Measurements from ENCODE around the gene ATP5F1E.
"Not testable (repeated sequence)": the region's sequence is repeated elsewhere in the genome, so short reads cannot be mapped to it uniquely, and the experiment has no call there.

The ATP5F1E gene

DNA sequence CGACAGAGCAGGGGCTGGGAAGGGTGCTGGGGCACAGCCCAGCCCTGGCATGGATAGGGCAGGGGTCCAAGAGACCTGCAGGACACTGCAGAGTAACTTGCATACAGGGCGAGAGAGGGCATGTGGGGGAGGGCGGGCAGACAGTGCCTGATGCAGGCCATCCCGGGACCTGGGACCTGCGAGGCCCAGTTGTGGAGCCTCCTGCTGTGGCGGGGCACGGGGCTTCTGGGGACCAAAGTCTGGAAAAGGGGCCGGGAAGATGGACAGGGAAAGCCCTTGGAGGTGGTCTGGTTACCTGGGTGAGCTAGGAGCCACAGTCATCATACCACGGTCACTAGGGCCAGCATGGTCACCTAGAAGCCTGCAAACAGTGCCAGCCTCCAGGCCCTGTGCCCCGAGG, 13.3 kb downstream of the ATP5F1E start:
- no peak for DNase-seq

DNA sequence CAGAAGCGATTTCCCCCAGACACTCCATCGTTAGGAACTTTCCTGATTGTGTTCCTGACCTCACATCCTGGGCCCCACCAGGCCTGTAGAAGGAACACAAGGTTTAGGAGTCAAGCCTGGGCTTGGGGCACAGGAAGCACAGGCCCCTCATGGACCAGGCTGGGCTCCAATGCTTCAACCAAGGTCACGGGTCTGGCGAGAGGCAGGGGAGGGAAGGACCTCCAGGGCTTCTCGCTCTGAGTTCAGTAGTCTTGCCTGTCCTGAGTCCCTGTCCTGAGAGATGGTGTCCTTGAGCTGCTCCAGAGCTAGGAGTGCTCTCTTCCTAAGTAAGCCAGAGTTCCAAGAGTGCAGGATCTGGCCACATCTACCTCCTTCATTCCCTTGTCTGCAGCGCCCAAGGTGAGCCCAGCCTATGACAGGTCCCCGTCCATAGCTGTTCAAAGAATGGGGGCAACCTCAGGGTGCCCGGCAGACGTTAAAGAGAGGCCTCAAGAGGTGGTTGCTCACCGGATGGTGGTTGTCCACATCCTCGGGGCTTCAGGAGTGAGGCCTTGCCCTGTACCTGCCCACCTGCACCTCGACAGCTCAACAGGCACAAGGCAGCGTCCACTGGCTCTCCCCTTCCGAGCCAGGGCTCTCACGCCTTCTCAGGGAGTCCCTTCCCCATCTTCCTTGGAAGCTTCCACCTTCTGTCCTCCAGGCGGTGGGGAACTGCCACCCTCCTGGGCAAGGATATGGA, 14.5 kb downstream of the ATP5F1E start:
- DNase-seq = no peak

DNA sequence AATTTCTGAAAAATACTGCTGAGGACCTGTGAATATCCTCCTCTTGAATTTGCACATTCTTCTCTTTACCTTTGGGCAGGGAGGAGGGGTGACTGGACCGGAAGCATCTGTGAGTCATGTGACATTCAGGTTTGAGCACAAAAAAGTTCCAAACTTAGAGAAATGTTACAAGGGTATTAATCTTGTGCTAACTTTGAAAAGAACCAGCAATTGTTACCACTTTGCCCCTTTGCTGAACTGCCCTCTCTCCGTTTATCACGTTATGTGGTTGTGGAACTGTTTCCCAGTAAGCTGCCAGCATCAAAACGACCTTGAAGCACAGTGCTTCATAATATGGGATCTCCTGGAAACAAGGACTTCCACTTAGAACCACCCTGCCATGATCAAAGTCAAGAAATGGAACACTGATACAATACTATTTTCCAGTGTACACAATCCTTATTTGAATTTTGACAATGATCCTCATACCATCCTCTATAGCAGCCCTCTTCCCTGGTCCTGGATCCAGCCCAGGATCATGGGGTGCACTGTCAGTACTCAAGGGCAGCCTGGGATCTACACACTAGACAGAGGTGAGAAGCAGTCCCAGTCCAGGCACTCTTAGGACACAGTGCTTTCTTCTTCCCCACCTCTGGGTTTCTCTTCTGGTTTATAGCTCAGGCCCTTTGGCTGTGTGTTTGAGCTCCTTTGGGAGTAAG, 15.2 kb downstream of the ATP5F1E start:
- no peak for DNase-seq

DNA sequence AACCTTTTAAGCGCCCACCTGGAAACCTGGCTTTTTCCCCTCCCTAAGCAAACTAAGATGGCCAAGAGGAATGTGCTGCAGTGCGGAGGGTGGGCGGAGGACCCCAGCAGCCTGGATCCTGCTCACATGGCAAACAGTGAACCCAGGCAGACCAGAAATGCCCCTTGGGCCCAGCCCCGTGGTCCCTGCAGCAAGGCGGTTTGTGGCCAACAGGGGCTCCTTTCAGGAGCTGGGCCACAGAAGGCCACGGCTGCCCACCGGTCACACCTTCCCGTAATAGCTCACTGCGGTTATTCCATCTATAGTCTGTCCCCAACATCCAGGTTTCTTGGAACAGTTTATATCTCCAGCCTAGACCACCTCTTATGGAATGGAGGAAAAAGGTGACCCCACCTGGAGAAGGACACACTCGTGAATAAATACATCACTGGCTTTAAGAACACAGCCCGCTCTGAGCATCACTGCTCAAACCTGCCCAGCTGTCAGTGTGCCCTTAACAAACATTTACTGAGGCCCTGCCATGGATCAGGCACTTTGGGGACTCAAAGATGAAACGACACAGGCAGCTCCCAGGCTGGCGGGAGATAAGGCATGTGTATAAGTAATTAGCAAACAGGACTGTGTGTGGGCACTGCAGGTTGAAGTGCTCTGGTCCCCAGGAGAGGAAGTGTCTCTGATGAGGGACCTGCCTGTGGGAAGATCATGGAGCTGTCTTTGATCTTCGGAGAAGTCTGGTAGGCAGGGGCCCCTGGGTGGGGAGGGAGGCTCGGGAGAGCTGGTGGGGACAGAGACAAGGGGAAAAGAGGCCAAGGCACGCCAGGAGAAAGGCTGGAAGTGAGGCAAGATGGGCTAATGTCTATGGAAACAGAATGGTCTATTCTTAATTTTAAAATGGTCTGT, 16.1 kb downstream of the ATP5F1E start:
- DNase-seq = no peak

DNA sequence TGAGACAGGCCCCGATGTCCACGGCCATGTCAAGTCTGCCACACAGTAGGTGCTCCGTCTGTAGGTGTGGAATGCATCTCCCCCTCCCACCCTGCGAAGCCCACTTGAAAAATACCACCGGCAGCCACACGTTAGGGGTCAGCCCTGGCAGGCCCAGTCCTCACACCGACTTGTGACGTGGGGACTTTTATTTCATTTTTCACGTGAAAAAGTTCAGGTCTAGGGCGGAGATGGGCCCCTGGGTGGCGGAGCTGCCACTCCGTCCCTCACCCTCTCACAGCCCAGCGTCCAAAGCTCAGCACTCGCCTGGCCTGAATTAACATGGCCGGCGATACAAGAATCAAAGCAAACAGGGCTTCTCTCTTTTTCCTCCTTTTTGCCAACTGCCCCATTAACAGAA, 16.7 kb downstream of the ATP5F1E start:
- no peak for DNase-seq

DNA sequence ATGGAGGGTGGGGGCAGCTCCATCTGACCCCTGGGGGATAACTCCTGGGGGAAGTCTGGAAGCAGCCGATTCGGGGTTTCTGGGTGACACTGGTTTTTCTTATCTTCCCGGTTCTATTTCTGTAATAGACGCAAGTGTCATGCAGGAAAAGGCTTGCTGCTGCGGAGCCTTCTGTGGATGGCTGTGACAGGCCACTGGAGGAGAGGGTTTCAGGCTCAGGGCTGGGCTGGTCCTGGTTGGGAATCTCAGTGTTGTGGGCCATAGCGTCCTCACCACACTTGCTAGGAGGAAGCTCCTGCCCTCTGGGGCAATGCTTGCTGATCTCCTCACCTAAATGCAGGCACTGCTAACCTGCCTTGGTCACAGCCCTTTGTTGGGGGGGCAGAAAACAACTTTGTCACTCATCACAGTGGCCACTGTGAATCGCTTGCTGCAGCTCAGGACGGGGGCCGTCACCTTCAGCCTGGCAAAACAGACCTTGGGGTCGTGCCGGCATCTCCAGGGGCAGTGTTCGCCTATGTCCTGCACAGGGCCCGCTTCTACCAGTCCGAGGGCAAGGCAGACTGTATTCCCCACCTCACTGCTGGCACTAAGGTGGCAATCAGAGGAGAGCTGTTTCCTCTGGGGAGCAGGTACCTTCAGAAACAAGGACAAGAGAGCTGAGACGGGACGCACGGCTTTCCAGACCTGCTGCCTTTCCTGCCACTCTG, 17.3 kb downstream of the ATP5F1E start:
- DNase-seq = no peak

DNA sequence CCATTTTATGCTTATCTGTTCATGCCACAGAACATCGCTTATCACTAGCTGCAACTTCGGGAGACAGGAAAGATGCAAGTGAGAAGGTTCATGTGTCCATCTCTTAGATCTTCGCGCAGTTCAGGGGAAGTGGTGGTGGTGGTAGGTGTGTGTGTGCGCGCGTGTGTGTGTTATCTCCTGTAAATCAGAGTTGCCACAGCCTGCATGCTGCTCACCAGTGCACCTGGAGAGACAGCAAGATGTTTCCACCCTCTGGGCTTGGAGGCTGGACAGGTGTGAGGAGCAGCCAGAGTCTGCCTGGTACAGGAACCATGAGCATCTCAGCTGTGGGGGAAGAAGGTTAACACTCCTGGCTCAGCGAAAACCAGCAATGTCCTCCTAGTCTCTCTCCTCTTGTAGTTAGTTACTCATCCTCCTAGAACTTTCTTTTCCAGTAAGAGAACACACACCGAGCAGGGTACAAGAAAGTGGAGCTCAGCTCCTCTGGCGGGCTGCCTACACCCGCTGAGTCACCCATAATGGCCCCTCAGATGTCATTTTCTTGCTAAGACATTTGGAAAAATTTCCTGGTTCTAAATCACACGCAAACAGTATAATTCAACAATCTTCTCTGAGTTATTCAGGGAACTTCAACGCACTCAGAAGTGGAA, 18.1 kb downstream of the ATP5F1E start:
- no peak for DNase-seq

DNA sequence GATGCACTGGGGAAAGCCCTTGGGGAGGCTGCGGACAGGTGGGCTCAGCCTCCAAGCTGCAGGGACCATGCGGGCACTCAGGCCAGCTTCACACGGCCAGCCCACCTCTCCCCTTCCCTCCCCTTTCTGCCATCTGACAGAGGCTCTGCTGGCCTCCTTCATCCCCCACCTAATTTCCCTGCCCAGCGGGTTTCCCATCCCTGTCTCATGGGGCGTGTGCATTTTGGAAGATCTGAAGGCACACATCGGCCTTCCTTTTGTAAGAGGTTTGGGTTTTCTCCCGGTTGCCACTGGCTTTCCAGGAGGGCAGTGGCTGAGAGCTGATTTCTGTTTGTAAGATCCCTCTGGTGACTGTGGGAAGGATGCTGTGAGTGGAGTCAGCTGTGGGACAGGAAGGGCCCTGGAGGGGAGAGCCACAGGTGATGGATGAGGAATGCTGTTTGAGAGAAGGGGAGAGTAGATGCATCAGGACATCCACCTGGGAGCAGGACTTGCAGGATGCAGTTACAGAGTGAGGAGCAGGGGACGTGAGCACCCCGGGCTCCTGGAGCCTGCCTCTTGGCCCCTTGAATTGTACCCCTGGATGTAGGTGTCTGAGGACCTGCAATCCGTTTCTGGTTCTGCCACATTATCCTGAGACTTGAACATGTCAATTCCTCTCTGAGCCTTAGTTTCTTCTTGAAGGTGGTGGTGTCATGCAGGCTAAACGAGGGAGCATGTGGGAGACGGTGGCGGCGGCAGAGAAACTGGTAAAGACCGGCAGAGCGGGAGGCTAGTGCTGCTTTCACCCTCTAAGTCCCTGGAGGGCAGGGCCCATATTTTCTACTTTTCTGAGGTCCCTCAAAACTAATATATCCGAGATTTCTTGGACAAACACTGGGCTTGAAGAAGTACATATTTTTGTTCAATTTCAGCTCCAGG, 18.8 kb downstream of the ATP5F1E start:
- no peak for DNase-seq

DNA sequence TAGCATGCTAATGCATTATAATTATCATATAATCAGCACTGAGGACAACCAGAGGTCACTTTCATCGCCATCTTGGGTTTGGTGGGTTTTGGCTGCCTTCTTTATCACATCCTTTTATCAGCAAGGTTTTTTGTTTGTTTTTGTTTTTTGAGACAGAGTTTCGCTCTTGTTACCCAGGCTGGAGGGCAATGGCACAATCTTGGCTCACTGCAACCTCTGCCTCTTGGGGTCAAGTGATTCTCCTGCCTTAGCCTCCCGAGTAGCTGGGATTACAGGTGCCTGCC, 20.3 kb downstream of the ATP5F1E start:
- not testable (repeated sequence) for DNase-seq

DNA sequence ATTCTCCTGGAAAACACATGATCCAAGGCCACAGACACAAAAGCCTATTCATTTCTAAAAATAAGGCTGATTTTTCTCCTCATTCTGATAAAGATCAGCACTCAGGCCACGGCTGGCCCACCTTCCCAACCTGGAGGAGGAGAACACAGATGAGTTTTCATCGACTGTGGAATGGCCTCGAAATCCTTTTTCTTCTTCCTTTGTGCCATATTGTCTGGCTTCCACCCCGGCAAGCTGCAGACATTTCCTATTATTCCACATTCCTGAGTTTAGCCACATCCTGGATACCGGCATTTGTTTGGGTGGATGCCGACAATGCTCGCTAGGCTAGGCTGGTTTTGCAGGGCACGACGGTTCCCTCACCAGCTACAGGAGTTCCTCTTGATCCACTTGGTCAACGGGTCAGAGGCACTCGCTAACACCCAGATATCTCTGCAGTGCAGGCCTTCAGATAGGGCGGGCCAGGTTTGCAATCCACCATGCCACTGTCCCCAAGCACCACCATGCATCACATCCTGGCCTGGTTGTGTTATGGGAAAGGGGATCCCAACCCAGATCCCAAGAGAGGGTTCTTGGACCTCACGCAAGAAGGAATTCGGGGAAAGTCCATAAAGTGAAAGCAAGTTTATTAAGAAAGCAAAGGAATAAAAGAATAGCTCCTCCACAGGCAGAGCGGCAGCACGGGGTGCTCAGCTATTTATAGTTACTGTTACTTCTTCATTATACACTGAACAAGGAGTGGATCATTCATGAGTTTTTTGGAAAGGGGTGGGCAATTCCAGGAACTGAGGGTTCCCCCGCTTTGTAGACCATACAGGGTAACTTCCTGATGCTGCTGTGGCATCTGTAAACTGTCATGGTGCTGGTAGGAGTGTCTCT, 20.9 kb downstream of the ATP5F1E start:
- no peak for DNase-seq

DNA sequence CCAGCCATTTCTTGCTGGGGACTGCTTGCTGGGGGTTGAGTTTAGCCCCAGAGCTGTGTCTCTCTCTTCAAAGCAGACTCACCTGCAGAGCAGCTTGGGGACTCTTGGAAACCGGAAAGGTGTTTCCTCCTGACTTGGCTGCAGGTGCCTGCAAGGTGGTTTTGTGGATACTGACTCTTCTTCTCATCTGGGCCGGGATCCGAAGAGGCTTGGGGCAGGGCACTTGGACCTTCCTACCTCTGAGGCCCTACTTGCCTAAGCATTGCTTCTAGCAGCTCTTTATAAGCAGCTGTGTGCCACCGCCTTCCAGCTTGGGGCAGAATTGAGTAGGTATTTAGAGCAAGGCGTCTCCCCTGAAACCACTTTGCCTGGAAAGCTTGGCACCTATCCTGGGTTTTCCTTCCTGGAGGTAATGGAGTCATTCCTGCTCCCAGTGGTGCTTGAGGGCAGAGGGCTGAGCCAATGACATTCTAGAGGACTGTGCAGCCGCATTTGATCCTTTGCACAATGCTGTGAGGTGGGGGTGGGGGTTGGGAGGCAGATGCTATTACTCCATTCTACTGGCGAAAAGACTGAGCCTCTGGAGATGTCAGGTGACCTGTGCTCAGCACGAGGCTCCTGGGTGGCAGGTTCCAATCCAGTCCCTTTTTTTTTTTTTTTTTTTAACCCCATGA, 21.7 kb downstream of the ATP5F1E start:
- no peak for DNase-seq

DNA sequence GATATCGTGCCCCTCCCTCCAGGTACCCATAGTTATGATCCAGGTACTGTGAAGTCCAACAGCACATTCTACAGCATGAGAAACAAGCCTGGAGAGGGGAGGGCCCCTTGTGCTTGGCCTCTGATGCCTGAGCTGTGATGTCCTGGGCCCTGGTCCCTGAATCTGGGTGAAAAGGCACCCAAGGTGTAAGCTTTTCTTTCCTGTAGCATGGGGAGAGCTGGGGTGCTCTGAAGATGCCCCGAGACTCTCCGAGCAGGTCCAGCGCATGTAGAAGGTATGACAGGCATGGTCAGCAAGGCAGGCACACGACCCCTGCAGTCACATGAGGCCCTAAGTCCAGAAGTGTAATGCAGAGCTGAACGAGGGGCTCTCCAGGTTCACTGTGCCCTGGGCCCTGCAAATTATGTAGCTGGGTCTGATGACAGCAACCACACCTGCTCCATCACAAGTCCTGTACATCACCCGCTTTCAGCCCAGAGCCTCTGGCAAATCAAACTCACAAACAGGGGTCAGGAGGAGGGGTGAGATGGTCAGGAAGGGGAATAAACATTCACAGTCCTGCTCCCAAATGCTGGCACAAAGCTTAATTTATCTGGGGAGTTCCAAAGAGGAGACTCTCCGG, 23.3 kb downstream of the ATP5F1E start:
- DNase-seq = no peak

DNA sequence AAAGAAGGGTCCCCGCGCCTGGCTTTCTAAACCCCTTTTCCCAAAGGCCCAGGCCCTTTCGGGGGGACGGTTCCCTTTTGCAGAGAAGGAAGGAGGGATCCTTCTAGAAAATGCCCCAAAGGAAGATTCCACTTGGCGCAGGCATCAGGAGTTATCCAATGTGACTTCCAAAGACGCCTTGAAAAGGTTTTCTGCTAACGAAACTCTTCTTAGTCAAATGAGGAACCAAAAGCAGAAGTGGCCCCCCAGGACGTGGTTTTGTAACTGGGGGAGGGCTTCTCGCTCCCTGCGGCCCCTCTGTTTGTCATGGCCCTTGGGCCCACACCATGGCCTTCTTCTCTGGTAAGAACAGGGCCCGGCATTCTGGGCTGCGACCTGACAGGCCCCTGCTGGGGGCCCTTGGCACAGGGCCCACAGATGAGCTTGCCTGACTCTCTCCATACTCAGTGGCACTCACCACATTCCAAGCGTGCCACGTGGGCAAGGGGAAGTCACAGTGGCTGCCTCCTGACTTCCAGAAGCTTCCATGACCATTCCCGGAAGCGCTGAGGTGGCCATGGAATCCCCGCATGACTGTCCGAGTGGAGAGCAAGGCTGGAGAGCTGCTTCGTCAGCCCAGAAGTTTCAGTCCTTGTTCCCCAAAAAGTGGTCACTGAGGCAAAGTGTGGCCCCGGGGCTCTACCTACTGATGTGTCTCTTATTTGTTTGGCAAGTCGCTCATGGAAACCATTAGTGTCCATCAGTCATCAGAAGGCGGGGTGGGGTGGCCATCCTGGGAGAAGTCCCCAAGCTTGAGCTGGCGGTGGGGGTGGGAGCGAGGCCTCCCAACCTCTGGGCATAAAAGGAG, 24.2 kb downstream of the ATP5F1E start:
- no peak for DNase-seq

DNA sequence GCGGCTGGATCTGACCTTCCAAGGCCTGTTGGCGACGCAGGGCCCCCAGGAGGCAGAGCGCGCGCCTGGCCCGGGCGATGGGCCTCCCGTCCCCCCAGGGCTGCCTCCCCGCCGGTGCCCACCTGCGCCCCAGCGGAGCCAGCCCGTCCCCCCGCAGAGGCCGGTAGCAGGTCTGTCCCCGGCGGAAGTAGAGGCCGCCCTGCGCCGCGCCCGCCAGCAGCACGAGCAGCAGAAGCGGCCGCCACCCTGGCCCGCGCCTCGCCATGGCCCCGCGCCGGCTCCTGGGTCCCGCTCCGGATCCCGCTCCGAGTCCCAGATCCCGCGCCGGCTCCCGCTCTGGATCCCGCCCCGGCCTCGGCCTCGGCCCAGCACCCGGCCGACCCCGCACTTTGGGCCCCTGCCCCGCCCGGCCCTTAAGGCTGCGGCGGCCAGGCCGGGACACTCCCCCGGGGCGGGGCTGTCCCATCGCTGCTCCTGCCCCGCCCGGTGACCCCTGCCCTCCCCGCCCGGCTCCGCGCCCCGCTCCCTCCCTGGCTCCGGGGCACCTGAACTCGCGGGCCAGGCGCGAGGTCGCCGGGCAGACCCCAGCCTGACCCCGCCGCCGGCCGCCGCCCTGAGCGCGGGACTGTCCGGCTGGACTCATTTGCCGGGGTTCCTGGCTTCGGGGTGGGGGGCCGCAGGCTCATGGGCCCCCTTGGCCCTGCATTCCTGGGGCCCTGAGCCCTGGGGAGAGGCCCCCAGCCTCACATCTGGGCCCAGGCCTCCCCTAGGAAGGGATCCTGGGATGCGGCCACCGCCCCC, 25.1 kb downstream of the ATP5F1E start, which contains the start of gene CTSZ:
CTSZ (minus strand) TSS at position 391 of the 801 bp plus-strand sequence; CDS start at position 265, 126 bp downstream.
- no peak for DNase-seq

DNA sequence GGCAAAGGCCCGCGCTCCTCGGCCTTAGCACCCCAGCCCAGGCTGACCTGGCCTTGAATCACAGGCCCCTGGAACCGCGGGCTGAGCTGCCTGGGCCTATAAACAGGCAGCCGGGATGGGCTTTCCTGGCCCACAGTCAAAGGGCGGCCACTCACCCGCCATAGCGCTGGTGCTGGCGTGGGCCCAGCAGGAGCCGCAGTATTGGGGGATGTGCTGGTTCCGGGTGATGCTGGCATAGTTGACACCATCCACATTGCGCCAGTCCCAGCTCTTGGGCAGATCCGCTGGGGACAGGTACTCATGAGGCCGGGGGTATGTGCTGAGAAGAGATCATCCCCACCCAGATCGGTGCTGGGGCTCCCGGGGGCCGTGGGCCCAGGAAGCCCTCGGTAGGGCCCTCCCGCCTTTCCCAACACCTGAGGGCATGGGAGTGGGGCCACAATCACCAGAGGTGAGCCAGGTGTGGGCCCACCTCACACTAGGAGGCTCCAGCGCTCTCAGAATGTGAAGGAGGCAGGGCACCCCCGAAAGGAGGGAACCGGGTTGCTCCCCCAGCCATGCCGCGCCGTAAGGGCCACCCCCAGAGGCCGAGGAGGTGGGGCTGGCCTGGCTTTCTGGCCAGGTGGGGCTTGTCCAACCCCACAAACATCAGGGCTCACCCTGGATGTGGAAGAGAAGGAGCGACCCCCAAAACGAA, 25.8 kb downstream of the ATP5F1E start:
- no peak for DNase-seq

DNA sequence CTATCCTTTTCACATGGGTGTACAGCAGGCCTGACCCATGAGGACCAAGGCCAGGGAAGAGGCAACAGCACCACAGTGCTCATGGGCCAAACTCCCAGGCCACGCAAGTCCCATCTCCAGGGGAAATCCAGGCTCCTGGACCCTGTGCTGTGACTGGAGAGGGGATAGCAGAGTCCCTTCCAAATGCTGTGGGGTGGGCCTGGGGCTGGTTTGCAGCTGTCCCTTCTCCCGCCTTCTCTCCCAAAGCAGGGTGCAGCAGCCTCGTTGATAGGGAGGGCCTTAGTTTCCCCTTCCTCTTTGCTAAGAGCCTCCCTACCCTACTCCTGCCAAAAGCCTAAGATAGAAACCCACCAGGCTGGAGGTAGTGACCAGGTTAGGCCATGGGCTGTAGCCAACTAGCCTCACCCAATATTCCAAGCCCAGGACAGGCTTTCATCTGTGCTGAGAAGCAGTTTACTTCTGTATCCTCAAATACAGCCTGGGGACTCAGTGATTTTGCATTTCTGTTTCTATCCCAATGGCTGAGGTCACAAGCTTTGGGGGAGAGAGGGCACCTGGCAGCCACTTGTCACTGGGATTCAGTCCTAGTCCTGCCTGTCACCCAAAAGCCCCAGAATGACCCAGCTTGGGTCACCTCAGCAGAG, 26.5 kb downstream of the ATP5F1E start:
- DNase-seq = no peak

All from NCI-H446 (cell line).